ENCODE results near the gene CRELD1.

CRELD1 gene

DNA sequence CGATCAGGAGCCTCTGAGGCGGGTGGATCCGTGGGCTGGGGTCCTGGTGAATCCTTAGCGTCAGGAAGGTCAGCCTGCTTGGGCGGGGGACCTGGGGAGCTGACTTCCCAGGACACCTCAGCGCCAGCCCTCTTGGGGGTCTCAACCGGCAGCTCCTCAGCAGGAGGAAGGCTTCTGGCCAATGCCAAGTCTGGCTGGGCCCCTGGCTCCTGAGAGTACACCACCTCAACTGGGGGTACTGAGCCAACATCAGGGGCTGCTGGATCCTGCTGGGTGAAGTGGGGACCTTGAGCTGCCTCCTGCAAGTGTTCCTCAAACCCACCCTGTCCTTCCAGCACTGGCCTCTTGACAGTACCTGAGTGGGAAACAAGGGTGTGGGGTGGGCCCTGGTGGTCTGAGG is 15.5 kb downstream of the CRELD1 start:
- H3K4me3 ChIP-seq (ENCODE audit: control insufficient read depth, low read depth, low read length): no peak overlapping the region
- TF ChIP-seq, protein P1, sequence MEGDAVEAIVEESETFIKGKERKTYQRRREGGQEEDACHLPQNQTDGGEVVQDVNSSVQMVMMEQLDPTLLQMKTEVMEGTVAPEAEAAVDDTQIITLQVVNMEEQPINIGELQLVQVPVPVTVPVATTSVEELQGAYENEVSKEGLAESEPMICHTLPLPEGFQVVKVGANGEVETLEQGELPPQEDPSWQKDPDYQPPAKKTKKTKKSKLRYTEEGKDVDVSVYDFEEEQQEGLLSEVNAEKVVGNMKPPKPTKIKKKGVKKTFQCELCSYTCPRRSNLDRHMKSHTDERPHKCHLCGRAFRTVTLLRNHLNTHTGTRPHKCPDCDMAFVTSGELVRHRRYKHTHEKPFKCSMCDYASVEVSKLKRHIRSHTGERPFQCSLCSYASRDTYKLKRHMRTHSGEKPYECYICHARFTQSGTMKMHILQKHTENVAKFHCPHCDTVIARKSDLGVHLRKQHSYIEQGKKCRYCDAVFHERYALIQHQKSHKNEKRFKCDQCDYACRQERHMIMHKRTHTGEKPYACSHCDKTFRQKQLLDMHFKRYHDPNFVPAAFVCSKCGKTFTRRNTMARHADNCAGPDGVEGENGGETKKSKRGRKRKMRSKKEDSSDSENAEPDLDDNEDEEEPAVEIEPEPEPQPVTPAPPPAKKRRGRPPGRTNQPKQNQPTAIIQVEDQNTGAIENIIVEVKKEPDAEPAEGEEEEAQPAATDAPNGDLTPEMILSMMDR (IDR thresholded peaks at IDR 0.05; ENCODE audit: control insufficient read depth, insufficient read depth, low read depth, low read length, missing control alignments): no peak
- DNase-seq (ENCODE audit: low read depth): no peak

DNA sequence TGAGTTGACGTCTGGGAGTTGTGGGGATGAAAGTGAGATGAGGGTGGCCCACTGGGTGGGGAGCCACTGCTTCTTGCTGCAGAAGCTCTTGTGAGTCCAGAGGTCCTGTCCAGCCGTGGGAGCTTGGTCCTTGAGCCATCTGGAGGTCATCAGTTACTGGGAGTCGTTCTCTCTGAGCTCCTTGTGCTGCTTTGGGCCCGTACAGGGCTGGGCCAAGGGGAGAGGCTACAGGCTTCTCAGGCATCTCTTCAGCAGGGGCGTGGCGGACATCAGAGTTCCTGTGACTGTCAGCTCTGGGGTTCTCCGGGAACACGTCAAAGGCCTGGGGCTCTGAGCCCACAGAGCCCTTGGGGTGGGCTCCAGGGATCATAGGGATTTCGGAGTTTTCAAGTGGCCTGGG is 16.0 kb downstream of the CRELD1 start:
- no peak for DNase-seq (ENCODE audit: low read depth)
- H3K4me3 ChIP-seq (ENCODE audit: control insufficient read depth, low read depth, low read length): no peak overlapping the region
- TF ChIP-seq, protein P1 (IDR thresholded peaks at IDR 0.05; ENCODE audit: control insufficient read depth, insufficient read depth, low read depth, low read length, missing control alignments): no peak

DNA sequence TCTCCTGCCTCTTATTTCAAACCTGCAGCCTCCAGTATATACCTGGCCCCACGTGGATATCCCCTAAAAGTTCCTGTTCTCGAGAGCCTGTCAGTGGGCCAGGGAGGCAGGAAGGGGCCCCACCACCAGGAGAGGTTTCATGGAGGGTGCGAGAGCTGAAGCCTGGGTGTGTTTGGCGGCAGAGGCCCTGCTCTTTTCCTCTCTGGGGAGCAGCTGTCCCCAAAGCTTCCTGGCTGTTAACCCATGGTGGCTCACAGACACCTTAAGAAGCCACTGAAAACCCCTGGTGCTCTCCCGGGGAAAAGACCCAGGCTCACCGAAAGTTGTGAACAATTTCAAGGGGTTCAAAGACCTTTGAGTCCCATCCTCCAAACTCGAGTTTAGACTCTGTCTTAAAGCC is 17.5 kb downstream of the CRELD1 start:
- DNase-seq (ENCODE audit: low read depth): no peak
- TF ChIP-seq, protein P1 (IDR thresholded peaks at IDR 0.05; ENCODE audit: control insufficient read depth, insufficient read depth, low read depth, low read length, missing control alignments): no peak
- H3K4me3 ChIP-seq (ENCODE audit: control insufficient read depth, low read depth, low read length): no peak overlapping the region

DNA sequence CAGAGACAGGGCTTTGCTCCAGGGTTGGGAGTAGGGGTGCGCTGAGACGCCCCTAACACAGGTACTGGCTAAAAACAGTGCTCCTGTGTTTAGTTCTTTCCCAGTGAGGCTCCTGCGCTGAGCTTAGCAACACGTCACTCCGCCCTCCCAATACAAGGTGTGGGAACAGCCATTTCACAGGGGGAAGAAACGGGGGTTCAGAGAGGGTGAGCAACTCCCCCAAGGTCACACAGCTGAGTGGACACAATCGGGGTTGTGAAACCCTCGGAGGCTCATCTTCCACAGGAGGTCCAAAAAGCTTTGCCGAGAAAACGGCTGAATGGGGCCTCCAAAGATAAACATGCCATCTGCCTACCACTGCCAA is 17.9 kb downstream of the CRELD1 start:
- TF ChIP-seq, protein P1 (IDR thresholded peaks at IDR 0.05; ENCODE audit: control insufficient read depth, insufficient read depth, low read depth, low read length, missing control alignments): no peak
- peak overlapping the region; percentile 67 for H3K4me3 ChIP-seq (ENCODE audit: control insufficient read depth, low read depth, low read length)
- DNase-seq (ENCODE audit: low read depth): no peak

DNA sequence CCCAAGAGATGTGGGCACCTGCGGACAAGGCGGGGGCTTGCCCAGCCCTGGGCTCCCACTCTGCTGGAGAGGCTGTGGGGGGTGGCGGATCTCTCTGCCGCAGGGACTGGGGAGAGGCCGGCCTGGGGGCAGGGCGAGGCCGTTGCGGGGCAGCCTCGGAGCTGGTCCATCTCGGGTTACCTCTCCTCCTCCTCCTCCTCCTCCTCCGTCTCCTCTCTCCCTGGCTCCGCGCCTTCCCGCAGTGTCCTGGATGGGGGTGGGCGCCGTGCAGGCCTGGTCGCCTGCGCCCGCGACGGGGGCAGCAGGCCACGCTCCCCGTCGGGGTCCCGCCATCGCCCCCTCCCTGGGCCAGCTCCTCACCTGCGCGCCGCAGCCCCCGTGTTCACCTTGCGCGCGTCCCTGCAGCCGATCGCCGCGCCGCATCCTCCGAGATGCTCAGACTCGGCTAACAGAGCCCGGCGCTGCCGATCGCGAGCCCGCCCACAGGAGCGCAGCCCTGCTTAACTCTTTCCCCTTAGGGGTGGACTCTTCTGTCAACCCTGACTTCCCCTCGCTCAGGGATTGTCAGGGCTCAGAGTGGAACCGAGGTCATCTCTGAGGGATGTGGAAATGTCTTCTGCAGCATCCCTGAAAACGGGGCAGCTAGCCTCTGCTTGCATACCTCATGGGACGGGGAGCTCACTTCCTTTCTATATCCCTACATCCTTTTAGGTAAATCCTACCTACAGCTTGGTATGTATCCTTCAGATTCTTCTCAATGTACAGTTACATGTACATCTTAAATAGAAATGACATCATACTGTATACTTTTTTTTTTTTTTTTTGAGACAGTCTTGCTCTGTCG is 18.6 kb downstream of the CRELD1 start, which contains the start of gene PRRT3:
Gene PRRT3, minus strand, starts transcription at position 447 of the 844 bp plus-strand sequence. CDS start 2,293 bp downstream, outside the sequence.
- no peak for DNase-seq (ENCODE audit: low read depth)
- H3K4me3 ChIP-seq (ENCODE audit: control insufficient read depth, low read depth, low read length): peak within 1 kb of the TSS; percentile 67
- TF ChIP-seq, protein P1 (IDR thresholded peaks at IDR 0.05; ENCODE audit: control insufficient read depth, insufficient read depth, low read depth, low read length, missing control alignments): no peak

DNA sequence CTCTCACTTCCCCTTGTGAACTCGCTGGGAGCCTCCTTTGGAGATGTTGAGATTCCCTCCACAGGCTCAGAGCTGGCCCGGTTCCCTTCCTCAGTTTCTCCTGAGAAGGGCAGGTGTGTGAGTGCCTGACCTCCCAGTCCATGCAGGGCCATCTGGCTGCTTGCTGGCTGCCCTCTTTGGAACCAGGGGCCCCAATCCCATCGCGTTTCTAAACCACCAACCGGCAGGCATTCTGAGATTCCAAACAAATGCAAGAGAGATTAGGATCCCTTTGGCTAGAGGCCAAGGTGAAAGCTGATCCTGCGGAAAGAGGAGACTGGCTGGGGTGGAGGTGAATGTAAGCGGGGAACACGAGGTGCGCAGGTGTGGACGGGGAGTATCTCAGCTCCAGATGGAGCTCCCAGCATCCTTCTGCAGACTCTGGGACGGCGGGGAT is 21.5 kb downstream of the CRELD1 start:
- DNase-seq (ENCODE audit: low read depth): no peak
- TF ChIP-seq, protein P1 (IDR thresholded peaks at IDR 0.05; ENCODE audit: control insufficient read depth, insufficient read depth, low read depth, low read length, missing control alignments): no peak
- no peak overlapping the region for H3K4me3 ChIP-seq (ENCODE audit: control insufficient read depth, low read depth, low read length)
